Activated gamma-delta T cell (primary cell): Measurements from ENCODE around the gene CAPS.

ENCODE experiments used
- DNase-seq: peaks from one replicate; lab custom pipeline; 2025; lab: John Stamatoyannopoulos, UW

CAPS gene

GRCh38 chr19:5910638-5910907 lies 3.5 kb upstream of the CAPS start:
- DNase-seq, result no peak

- no peak for DNase-seq
Observed at GRCh38 chr19:5911366-5911765, 2.7 kb upstream of the CAPS start.

- no peak for DNase-seq
Observed at GRCh38 chr19:5914358-5914774, 312 bp downstream of the CAPS start.

GRCh38 chr19:5914946-5915781 lies 1.1 kb downstream of the CAPS start:
- DNase-seq, result no peak

- no peak for DNase-seq
Observed at GRCh38 chr19:5915782-5916165, 1.7 kb downstream of the CAPS start.

GRCh38 chr19:5916181-5916708 lies 2.2 kb downstream of the CAPS start:
- DNase-seq, result no peak

GRCh38 chr19:5917431-5918107 lies 3.5 kb downstream of the CAPS start:
- no peak for DNase-seq

- DNase-seq, result no peak
Observed at GRCh38 chr19:5918463-5919079, 4.5 kb downstream of the CAPS start.

GRCh38 chr19:5921516-5922160 lies 7.6 kb downstream of the CAPS start:
- no peak for DNase-seq

GRCh38 chr19:5922161-5922545 lies 8.1 kb downstream of the CAPS start:
- DNase-seq, result no peak

GRCh38 chr19:5923356-5923755 lies 9.3 kb downstream of the CAPS start:
- DNase-seq, result no peak

GRCh38 chr19:5925830-5926427 lies 11.9 kb downstream of the CAPS start:
- no peak for DNase-seq

GRCh38 chr19:5926641-5927440 lies 12.8 kb downstream of the CAPS start:
- DNase-seq, result no peak

- no peak for DNase-seq
Observed at GRCh38 chr19:5927441-5927821, 13.4 kb downstream of the CAPS start.

- no peak for DNase-seq
Observed at GRCh38 chr19:5929179-5929578, 15.1 kb downstream of the CAPS start.

- no peak for DNase-seq
Observed at GRCh38 chr19:5929625-5930024, 15.6 kb downstream of the CAPS start.

GRCh38 chr19:5931251-5931650 lies 17.2 kb downstream of the CAPS start:
- no peak for DNase-seq

GRCh38 chr19:5932146-5932545 lies 18.1 kb downstream of the CAPS start:
- DNase-seq, result no peak

- no peak for DNase-seq
Observed at GRCh38 chr19:5932609-5933262, 18.7 kb downstream of the CAPS start.

GRCh38 chr19:5933391-5934068 lies 19.5 kb downstream of the CAPS start:
- DNase-seq, result no peak
